Thoracic aorta (tissue), 2 donors: ENCODE results near the gene RHOT1. TPM values are rescaled to one million over a fixed set of nuclear protein-coding genes. Genes with fewer than 3 reads are reported as not detected.
"Not testable (repeated sequence)": the region's sequence is repeated elsewhere in the genome, so short reads cannot be mapped to it uniquely, and the experiment has no call there.

Experiments
- ATAC-seq: fragments of 150-250 bp; one replicate; pipeline ENCODE4 v1.8.0; 2017; ENCODE audit warnings: low read depth; ENCODE audit not compliant: insufficient number of reproducible peaks, low FRiP score
- DNase-seq: peaks from one replicate; pipeline ENCODE4 v3.0.0-alpha.2; 2020; ENCODE audit warnings: low spot score
- H3K27ac ChIP-seq, 2 donors: fragments of 200-600 bp; sonication (generic); 1 replicate in 1 of 2; 2 replicates in 1 of 2; pipeline ENCODE4 v1.5.1; 2016; ENCODE audit warnings: mild to moderate bottlenecking in 2 of 2, moderate library complexity in 2 of 2
- H3K27me3 ChIP-seq: fragments of 200-600 bp; sonication (generic); replicated peaks from 2 replicates; pipeline ENCODE4 v1.6.0; 2016; ENCODE audit warnings: mild to moderate bottlenecking; ENCODE audit not compliant: insufficient read depth
- H3K36me3 ChIP-seq: fragments of 200-600 bp; sonication (generic); one replicate; pipeline ENCODE4 v1.5.1; 2016
- H3K4me1 ChIP-seq, 2 donors: fragments of 200-600 bp; sonication (generic); 1 replicate in 1 of 2; 2 replicates in 1 of 2; pipeline versions ENCODE4 v1.5.1 to v1.6.0; 2016; ENCODE audit warnings: low read depth in 2 of 2, mild to moderate bottlenecking in 1 of 2; ENCODE audit not compliant: control insufficient read depth in 1 of 2
- H3K4me3 ChIP-seq: fragments of 200-600 bp; sonication (generic); 2 replicates; pipeline ENCODE4 v1.5.1; 2016; ENCODE audit warnings: mild to moderate bottlenecking
- H3K9me3 ChIP-seq: fragments of 200-600 bp; sonication (generic); 2 replicates; pipeline ENCODE4 v1.5.1; 2016
- total RNA-seq, 2 donors: library from RNA; depleted of rRNA; stranded (reverse); fragments of >200 nt; gene quantifications; one replicate each; pipeline versions ENCODE4 v1.1.0 to v1.2.3, GENCODE V29; 2016
- TF ChIP-seq, protein P1 (sequence below): fragments of 200-600 bp; sonication (generic); IDR thresholded peaks from one replicate; pipeline ENCODE4 v1.5.1; 2019; ENCODE audit warnings: antibody characterized with exemption

RHOT1 gene
- total RNA-seq, 2 donors from 2014 or later, result 40.1 to 47.0 TPM

DNA sequence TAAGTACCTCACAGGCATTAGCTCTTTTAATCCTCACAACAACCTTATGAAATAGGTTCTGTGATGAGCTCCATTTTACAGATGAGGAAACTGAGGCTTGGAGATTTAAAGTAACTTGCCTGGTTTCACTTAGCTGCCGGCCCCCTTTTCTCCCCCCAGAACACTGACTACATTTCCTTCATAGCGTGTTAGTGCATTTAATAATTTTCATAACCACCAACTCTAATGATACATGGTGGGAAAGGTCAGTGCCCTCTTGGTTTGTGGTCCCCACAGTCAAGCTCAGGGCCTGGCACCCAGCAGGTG is 16.5 kb upstream of the RHOT1 start:
- no peak for DNase-seq
- Histone ChIP-seq H3K4me1 (peaks cover 12 to 22% of the 10 kb centered on the region in 2 donors), H3K9me3 (no peaks in the 10 kb centered on the region), H3K4me3 (no peak overlapping the region), H3K36me3 (no peaks in the 10 kb centered on the region), H3K27ac (no peak overlapping the region), H3K27me3 (no peaks in the 10 kb centered on the region)
- TF ChIP-seq, protein P1, sequence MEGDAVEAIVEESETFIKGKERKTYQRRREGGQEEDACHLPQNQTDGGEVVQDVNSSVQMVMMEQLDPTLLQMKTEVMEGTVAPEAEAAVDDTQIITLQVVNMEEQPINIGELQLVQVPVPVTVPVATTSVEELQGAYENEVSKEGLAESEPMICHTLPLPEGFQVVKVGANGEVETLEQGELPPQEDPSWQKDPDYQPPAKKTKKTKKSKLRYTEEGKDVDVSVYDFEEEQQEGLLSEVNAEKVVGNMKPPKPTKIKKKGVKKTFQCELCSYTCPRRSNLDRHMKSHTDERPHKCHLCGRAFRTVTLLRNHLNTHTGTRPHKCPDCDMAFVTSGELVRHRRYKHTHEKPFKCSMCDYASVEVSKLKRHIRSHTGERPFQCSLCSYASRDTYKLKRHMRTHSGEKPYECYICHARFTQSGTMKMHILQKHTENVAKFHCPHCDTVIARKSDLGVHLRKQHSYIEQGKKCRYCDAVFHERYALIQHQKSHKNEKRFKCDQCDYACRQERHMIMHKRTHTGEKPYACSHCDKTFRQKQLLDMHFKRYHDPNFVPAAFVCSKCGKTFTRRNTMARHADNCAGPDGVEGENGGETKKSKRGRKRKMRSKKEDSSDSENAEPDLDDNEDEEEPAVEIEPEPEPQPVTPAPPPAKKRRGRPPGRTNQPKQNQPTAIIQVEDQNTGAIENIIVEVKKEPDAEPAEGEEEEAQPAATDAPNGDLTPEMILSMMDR, result no peak
- no peak for ATAC-seq

DNA sequence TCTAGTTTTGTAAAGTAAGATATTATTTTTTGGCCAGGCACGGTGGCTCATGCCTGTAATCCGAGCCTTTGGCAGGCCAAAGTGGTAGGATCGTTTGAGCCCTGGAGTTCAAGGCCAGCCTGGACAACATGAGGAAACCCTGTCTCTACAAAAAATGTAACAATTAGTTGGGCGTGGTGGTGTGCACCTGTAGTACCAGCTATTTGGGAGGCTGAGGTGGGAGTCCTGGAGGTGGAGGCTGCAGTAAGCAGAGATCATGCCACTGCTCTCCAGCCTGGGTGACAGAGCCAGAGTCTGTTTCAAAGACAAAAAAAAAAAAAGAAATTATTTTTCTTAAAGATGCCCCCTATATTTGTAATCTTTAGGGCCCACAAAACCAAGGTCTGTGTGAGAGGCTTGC is 16.0 kb upstream of the RHOT1 start:
- H3K27ac ChIP-seq, result no peak overlapping the region
- H3K27me3 ChIP-seq, result no peaks in the 10 kb centered on the region
- H3K9me3 ChIP-seq, result no peaks in the 10 kb centered on the region
- H3K36me3 ChIP-seq, result no peaks in the 10 kb centered on the region
- ATAC-seq (no peak), DNase-seq (no peak)
- H3K4me1 ChIP-seq, result peaks cover 12 to 22% of the 10 kb centered on the region in 2 donors
- TF ChIP-seq, protein P1, result no peak
- no peak overlapping the region for H3K4me3 ChIP-seq

DNA sequence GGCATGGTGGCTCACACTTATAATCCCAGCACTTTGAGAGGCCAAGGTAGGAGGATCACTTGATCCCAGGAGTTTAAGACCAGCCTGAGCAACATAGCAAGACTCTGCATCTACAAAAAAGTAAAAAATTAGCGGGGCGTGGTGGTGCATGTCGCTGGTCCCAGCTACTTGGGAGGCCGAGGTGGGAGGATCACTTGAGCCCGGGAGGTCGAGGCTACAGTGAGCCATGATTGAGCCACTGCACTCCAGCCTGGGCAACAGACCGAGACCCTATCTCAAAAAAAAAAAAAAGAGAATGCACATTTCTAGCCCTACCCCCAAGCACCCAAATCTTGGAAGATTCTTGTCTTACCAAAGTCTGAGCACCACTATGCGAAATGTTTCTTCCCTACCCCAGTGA is 15.6 kb upstream of the RHOT1 start:
- no peaks in the 10 kb centered on the region for H3K9me3 ChIP-seq
- no peak for ATAC-seq
- DNase-seq, result no peak
- H3K4me3 ChIP-seq, result peak overlapping the region; percentile 87
- H3K27me3 ChIP-seq, result no peaks in the 10 kb centered on the region
- peaks cover 12 to 22% of the 10 kb centered on the region in 2 donors for H3K4me1 ChIP-seq
- no peaks in the 10 kb centered on the region for H3K36me3 ChIP-seq
- peak overlapping the region; percentile 87 to 89 for H3K27ac ChIP-seq
- TF ChIP-seq, protein P1, result no peak

DNA sequence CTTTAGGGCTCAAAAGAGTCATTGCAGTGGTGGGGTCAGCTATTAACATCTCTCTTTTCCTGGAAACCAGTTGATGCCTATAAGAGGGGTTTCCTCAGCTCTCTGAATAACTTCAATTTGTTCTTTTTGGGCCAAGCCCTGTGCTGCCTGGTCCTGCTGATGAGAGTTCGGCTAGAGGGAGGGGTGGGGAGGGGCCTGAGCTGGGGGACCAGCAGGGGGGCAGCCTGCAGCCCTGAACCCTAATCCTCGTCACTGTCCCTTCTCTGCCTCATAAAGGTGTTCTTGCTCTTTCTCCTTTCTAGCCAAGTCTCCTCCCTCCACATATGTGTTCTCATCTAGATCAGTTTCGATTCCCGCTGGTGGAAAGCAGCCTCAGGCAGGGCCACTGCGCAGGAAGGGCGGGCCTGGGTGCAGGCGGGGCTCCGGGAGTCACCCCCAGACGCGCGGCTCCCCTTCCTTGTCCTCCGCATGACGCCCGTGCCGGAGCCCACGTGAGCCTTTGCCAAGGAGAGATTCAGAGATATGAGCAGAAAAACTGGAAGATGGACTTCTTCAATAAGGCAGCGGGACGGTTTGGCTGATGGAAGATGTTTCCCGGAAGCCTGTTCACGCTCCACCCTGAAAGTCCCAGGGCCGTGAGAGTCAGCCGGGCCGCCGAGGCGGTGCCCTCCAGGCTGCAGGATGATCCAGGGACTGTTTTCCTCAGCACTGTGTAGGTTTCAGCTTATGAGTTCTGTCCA is 15.0 kb upstream of the RHOT1 start:
- no peaks in the 10 kb centered on the region for H3K36me3 ChIP-seq
- TF ChIP-seq, protein P1, result no peak
- peak; percentile 45 for ATAC-seq

DNA sequence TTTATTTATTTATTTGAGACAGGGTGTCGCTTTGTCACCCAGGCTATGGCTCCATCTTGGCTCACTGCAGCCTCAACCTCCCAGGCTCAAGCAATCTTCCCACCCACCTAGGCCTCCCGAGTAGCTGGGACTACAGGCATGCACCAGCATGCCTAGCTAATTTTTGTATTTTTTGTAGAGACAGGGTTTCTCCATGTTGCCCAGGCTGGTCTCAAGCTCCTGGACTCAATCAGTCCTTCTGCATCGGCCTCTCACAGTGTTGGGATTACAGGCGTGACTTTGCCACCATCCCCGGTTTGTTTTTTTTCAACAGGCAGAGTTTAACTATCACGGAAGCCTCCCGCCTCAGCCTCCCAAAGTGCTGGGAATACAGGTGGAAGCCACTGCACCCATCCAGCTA is 13.8 kb upstream of the RHOT1 start:
- peak overlapping the region in 1 of 2 donors; percentile 87 for H3K27ac ChIP-seq
- H3K9me3 ChIP-seq, H3K36me3 ChIP-seq, DNase-seq, H3K27me3 ChIP-seq, ATAC-seq: not testable (repeated sequence)
- peak overlapping the region; percentile 87 for H3K4me3 ChIP-seq
- peaks cover 12 to 22% of the 10 kb centered on the region in 2 donors for H3K4me1 ChIP-seq

More for the DNA sequence above, 15.0 kb upstream of the RHOT1 start:
- Histone ChIP-seq H3K4me3 (peak overlapping the region; percentile 87), H3K27ac (peak overlapping the region; percentile 87 to 89), H3K9me3 (no peaks in the 10 kb centered on the region), H3K4me1 (peaks cover 12 to 22% of the 10 kb centered on the region in 2 donors), H3K27me3 (no peaks in the 10 kb centered on the region)
- DNase-seq, result peak; percentile 57
